GM19397 (cell line): ENCODE measurements around the gene LHX4.
"Not testable (repeated sequence)": the region's sequence is repeated elsewhere in the genome, so short reads cannot be mapped to it uniquely, and the experiment has no call there.

Source experiments
- ATAC-seq: cut with Tn5 transposase; IDR thresholded peaks from one replicate; pipeline ENCODE4 v1.9.1; 2021; ENCODE audit warnings: mild to moderate bottlenecking, moderate library complexity; ENCODE audit not compliant: unreplicated experiment

LHX4 gene

GRCh38 chr1:180196436-180197003 is 33.5 kb upstream of the LHX4 start:
- ATAC-seq = no peak

GRCh38 chr1:180197231-180197630 is 32.8 kb upstream of the LHX4 start:
- ATAC-seq = no peak

- ATAC-seq = no peak
Observed at GRCh38 chr1:180198196-180198595, 31.9 kb upstream of the LHX4 start.

- ATAC-seq = no peak
Observed at GRCh38 chr1:180198611-180199010, 31.5 kb upstream of the LHX4 start.

- ATAC-seq = no peak
Observed at GRCh38 chr1:180199018-180199417, 31.0 kb upstream of the LHX4 start.

GRCh38 chr1:180201451-180202200 is 28.4 kb upstream of the LHX4 start:
- ATAC-seq = no peak

GRCh38 chr1:180202588-180202987 is 27.5 kb upstream of the LHX4 start:
- not testable (repeated sequence) for ATAC-seq

- ATAC-seq = no peak
Observed at GRCh38 chr1:180204231-180204630, 25.8 kb upstream of the LHX4 start.

- no peak for ATAC-seq
Observed at GRCh38 chr1:180206581-180206980, 23.5 kb upstream of the LHX4 start.

- ATAC-seq = no peak
Observed at GRCh38 chr1:180208264-180208663, 21.8 kb upstream of the LHX4 start.

- no peak for ATAC-seq
Observed at GRCh38 chr1:180210008-180210620, 19.9 kb upstream of the LHX4 start.

- no peak for ATAC-seq
Observed at GRCh38 chr1:180211156-180211859, 18.8 kb upstream of the LHX4 start.

GRCh38 chr1:180211860-180212229 is 18.2 kb upstream of the LHX4 start:
- ATAC-seq = no peak

- ATAC-seq = no peak
Observed at GRCh38 chr1:180213401-180214170, 16.5 kb upstream of the LHX4 start.

GRCh38 chr1:180215856-180216625 is 14.0 kb upstream of the LHX4 start:
- no peak for ATAC-seq

- ATAC-seq = no peak
Observed at GRCh38 chr1:180217006-180217405, 13.1 kb upstream of the LHX4 start.

- ATAC-seq = no peak
Observed at GRCh38 chr1:180218806-180219765, 11.0 kb upstream of the LHX4 start.

- no peak for ATAC-seq
Observed at GRCh38 chr1:180219776-180220175, 10.3 kb upstream of the LHX4 start.

- ATAC-seq = no peak
Observed at GRCh38 chr1:180221462-180221861, 8.6 kb upstream of the LHX4 start.
